IPS-18c (cell line): ENCODE results near the gene MEIS2.

ENCODE experiments used
- H3K4me3 ChIP-seq: 2 replicates; pipeline ENCODE4 v1.7.0; 2013; ENCODE audit warnings: low read depth, mild to moderate bottlenecking, low read length, moderate library complexity; ENCODE audit not compliant: insufficient read depth
- H3K9me3 ChIP-seq: one replicate; pipeline ENCODE4 v1.6.1; 2013; ENCODE audit warnings: mild to moderate bottlenecking, low read length, moderate library complexity; ENCODE audit not compliant: control insufficient read depth, insufficient read depth

The MEIS2 gene

DNA sequence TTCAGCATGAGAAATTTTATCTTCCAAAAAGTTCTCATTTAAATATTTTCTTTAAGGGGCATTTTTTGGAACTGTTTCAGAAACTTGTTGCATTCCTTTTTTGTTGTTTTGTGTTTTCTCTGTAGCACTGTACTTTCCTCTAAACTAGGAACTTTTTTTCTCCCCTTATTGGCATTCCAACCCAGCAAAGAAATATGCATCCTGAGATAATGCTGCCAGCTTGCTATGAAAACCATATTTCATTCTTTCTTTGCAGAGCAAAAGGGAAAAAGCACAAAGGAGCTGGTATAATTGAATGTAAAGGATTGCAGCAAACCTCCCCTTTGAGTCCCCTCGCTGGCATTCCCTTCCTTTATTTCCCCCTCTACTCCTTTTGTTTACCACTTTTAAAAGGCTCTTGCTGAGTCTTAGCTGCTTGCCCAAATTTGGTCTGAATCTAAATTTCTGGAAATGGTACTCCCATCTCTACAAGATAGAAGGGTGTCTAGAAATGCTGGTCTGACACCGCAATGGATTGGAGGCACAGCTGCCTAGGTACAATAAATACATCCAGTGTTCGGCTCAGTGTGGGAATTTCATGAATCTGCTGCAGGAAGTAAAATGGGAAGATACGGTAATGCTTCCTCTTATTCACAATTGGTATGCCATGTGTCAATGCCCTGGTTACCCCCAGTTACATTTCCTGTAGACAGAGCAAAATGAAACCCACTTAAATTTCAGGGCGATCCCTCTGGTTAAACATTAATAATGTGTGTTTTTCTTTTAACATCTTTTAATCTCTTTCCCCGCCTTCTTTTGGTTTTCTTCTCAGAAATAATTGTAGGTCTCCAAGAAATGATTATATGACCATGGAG, 156.6 kb downstream of the MEIS2 start:
- H3K4me3 ChIP-seq = no peak overlapping the region
- no peaks in the 10 kb centered on the region for H3K9me3 ChIP-seq

DNA sequence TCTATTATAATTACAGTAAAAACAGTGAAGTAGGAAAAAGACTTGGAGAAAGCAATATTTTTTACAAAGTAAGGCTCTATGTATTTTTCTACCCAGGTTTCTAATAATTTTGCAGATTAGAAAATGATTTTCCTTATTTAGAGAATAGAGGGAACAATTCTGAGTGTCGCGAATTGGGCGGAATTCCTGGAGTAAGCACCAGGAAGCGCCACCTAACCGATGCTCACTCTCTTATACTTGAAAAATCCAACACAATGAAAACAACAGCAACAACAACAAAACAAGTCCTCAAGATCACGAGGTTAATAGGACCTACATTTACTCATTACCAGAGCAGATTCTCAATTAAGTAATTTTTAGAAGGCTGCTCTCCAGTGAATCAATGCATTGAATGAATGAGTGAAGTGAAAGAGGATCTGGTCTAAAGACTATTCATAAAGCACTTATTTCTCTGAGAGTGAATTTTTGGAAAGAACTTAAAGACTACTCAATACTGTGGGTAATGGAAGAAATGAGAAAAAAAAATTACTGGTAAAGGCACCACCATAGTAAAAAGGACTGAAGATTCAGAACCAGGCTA, 158.0 kb downstream of the MEIS2 start:
- no peaks in the 10 kb centered on the region for H3K9me3 ChIP-seq

DNA sequence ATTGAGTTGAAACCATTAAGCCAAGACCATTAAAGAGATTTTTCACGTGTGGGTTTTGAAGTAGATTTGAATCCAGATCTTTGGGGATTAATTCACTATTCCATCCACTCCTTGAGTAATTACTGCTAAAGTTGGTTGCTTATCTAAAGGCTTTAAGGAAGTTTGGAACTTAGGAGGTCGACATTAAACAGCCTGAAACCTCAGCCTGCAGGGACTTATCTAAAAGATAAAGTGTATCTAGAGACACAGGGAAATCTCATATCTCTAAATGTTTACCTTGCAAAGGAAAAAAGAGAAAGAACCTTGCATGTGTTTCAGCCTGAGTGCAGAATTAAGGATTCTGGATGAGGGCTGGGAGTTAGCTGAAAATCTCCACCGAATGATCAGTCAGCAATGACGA, 158.6 kb downstream of the MEIS2 start:
- Histone ChIP-seq H3K9me3 (no peaks in the 10 kb centered on the region), H3K4me3 (no peak overlapping the region)

More for the DNA sequence above, 158.0 kb downstream of the MEIS2 start:
- no peak overlapping the region for H3K4me3 ChIP-seq

DNA sequence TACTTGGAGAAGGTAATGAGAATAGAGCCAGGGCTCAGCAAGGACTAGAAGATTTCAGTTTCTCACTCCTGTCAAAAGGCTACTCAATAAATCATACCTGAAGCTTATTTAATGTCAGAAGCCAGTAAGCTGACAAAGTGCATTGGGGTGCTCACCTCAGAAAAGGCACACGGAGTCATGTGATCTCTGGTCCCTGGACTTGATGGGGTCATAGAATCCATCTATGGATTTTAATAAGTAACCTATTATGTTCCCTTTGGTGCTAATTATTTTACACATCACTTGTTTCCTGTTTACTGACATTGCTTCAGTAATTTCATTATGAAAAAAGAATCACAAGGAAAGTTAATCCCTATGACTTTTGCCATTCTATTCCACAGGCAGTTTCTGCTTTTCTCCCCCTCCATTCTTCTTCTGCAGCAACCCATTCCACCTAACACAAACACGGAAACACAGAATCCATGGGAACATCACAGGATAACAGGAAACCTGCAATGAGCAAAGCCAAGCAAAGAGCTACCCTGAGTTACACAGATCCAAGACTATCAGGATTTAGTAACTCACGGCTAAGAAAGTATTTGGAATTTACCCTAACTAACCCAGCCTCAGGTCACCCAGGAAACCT, 159.6 kb downstream of the MEIS2 start:
- Histone ChIP-seq H3K9me3 (no peaks in the 10 kb centered on the region), H3K4me3 (no peak overlapping the region)

DNA sequence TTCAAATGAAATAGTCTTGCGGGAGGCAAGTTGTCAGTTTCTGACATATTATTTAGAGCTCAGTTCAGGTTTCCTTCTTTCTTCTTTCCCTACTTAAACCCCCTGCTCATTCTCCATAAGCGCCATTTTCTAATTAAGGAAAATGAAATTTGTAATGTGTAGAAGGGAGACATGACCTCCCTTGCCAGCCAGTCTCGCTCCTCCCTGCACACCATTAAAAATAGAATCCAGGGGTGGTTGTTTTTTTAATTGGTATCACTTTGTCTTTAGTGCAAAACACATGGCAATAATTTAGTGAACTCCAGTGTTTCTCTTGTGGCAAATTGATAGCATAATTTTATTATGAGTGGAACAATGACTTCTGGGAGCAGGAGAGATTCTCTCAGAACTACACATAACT, 160.1 kb downstream of the MEIS2 start:
- no peak overlapping the region for H3K4me3 ChIP-seq
- H3K9me3 ChIP-seq = no peaks in the 10 kb centered on the region

DNA sequence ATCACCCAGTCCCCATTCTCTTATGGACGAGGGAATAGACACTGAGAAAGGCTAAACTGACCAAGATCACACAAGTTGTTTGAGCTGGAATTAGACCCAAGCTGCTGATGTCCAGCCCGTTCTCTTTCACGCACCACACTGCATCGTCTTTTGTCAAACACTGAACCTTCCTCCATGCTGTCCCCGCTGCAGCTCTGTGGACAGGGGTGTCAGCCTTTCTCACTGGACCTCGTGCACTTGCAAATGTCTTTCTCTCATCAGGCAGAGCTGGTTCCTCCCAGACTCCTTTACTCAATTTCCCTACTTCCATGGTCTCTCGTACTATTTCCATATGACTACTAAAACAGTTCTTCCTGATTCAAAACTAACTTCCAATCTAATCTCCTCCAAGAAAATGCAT, 161.6 kb downstream of the MEIS2 start:
- H3K4me3 ChIP-seq = no peak overlapping the region
- H3K9me3 ChIP-seq = no peaks in the 10 kb centered on the region

DNA sequence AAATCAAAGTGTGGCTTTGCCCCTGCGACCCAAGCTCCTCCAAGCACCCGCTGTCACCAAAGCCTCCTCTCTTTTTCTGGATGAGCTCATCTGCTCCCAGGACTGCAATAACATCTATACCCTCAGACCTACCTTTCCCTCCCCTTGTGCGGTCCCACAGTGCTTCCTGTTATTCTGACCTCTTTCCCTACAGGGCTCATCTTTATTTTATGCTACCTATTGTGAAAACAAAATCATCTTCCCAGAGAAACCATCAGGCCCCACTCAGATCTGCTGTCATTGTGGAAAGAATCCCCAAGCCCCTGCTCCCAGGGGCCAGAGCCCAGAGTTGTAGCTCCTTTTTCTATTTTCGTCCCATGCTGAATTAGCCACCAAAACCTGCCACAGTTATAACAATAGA, 162.2 kb downstream of the MEIS2 start:
- H3K4me3 ChIP-seq = no peak overlapping the region
- H3K9me3 ChIP-seq = no peaks in the 10 kb centered on the region

DNA sequence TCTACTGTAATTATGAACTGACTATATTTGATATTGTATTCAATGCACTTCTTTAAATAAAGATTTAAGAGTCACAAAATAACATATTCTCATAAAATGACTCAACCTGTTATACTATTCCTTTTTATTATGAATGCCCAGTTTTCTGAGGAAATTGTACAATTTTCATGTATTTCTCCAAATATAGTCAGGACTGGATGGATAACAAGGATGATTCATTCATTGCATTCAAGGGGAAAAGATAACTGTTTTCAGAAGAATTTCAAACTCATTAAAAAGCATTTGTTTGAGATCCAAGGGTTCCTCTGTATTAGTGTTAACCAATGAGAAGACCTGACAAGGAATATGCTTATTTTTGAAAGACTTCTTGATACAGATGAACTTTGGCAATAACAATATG, 163.7 kb downstream of the MEIS2 start:
- H3K4me3 ChIP-seq = no peak overlapping the region
- H3K9me3 ChIP-seq = no peaks in the 10 kb centered on the region

DNA sequence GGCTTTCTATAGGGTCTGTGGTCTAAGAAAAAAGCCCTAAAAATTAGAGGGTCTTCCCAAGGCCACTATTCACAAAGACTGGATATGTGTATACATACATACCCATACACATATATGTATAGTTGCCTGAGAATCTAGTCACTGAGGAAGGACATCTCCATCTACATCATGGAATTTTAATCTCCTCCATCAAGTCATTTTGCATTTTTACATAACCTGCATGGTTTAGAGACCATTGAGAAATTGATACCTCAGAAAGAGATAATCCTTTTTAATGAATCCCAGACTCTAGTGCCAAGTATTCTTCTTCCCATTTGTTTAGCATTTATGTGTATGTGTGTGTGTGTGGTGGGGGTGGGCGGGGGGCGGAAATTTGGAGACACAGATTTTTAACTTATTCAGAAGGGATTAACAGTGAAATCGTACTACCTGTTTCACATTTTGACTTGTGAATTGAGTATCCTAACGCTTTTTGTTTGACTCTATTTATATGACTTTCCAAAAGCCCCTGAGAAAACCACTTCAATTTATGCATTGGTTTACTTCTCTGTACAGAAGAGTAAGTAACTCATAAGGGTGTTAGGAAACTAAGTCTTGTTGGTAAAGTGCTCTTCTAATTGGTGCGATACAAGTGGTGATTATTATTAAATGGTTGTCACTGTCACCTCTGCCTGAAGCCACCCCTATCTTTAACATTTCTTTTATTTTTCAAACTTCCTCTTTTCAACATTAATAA, 166.9 kb downstream of the MEIS2 start:
- H3K9me3 ChIP-seq = no peaks in the 10 kb centered on the region

DNA sequence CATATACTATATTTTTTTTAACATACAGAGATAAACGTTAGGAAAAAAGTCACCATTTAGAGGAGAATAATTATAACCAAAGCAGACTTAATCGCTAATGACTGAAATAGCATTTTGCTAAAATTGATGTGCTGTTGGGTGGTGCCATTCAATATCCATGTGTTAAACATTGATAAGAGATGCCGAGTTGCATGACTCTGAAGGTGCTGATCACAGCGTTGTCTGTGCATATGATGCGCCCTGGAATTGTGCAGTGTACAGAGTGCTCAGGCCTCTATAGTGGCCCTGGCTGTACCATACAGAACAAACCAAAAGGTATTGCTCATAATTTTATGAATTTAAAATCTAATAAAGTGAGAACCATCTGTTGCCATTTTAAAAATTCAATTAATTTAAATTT, 168.3 kb downstream of the MEIS2 start:
- Histone ChIP-seq H3K4me3 (no peak overlapping the region), H3K9me3 (no peaks in the 10 kb centered on the region)

More for the DNA sequence above, 166.9 kb downstream of the MEIS2 start:
- H3K4me3 ChIP-seq = no peak overlapping the region

DNA sequence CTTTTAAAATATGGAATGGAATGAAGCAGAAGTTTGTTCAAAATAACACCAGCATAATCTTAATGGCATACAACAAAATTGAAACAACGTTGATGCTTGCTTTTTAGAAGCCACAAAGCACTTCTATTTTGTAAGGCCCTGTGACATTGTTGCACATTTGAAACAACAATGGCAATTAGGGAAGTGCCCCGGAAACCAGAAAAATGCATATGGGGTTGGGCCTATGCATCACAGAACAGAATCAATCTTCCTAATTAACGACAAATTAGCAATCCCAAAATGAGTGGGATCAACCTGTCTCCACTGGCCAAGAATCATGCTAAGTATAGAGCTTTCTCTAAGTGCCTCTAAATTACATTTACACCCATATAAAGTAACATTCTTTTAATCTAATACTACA, 168.9 kb downstream of the MEIS2 start:
- Histone ChIP-seq H3K4me3 (no peak overlapping the region), H3K9me3 (no peaks in the 10 kb centered on the region)

DNA sequence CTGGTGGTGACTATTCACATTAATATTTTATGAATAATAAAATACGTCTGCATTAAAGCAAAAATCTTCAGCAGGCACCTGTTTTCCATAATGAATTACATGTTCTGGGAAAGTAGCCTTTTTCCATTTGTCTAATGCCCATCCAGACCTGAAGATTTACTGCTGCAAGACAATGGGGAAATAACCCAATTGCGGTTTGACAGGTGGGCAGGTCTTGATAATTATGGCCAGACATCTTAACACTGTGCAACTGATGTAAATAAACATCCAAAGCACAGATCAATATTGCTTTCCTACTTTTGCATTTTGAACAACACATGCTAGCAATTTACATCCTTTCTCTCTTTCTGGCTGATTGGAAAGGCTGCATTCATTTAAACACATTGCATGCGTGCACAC, 173.9 kb downstream of the MEIS2 start:
- H3K9me3 ChIP-seq = no peaks in the 10 kb centered on the region
- no peak overlapping the region for H3K4me3 ChIP-seq

DNA sequence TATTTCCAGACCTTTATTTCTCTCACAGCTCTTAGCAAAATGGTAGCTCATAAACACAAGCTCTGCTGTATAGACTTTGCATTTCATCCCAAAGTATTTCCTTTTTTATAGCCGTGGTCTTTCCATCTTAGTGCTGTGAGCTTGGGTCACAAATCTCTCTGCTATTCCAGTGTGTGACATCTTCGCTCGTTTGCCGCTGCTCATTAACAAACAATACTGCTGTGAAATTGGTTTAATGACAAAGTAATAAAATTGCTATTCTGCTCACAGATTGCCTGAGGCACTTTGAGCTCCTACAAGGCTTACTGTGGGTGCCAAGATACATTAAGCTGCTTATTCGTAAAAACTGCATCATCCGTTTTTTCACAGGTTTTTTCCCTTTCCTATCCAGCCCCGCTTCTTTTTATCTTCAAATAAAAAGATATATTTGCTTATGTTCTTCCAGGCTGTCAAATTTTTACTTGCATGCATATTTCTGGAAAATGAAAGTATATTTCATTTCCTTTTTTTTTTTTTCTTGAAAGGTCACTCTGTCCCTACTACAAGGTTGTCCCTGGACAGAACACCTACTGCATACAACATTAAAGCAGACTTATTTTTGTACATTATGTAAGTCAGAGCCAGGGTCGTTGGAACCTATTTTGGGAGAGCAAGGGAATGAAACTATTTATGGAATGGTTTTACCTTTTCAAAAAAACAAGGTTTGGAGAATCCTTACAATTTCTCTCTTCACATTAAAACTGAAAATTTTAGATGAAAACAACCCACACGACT, 174.5 kb downstream of the MEIS2 start:
- Histone ChIP-seq H3K4me3 (no peak overlapping the region), H3K9me3 (no peaks in the 10 kb centered on the region)

DNA sequence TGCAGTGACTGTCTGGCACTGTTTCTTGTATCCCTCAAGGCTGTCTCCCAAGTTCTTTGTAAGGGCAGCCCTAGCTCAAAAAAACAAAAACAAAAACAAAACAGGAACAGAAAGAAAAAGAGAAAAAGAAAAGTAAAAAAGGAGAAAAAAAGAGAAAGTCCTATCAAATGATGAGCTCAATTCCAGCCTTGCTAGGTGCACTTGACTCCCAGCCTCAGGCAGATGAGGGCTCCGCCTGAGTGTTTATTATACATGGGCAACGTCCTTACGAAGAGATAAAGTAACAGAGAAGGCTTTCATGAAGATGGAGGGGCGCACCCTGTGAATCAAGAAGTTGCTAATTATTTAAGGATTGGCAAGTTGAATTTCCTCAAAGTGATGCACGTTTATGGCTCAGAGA, 175.3 kb downstream of the MEIS2 start:
- no peak overlapping the region for H3K4me3 ChIP-seq
- no peaks in the 10 kb centered on the region for H3K9me3 ChIP-seq

DNA sequence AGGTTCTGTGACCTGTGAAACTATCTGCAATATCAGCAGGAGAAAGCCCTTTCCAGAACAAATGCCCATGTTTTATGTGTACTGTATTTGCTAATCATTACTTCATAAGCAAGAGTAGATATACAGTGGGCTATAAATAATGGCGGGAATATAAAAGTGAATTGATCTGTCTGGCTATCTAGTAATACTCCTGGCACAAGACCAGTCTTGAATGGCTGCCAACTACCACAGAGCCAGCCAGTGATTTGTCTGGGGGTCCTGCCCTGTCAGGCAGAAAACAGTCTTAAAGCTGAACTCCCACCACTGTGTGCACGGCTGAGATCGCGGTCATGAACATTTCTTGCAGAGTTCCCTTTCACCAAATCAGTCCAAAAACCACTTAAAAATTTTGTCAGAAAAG, 176.3 kb downstream of the MEIS2 start:
- H3K4me3 ChIP-seq = no peak overlapping the region
- H3K9me3 ChIP-seq = no peaks in the 10 kb centered on the region

DNA sequence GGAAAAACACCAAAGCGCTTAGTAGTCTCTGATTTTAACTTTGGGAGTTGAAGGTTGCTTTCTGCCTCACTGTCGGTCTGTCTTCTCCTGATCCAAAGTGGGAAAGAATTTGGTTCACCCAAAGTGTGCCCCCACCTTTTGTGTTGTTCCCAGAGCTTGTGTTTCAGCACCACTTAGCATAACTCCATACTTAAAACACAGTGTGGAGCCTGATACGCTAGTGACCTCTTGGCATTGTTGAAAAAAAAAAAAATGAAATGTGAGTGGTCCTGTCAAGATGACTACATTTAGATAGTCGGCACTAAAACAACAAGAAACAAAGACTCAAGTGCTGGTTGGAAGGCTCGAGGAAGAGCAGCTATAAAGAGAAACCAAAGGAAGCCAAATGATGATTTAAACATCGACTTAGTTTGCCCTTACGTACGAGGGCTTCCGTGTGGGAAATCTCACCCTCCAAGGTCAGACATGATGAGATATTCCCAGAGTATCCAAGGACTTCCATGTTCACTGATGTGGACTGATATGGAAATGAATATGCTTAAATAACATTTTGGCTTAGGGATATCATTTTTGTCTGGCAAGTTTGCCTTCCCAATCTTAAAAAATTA, 178.8 kb downstream of the MEIS2 start:
- no peaks in the 10 kb centered on the region for H3K9me3 ChIP-seq
- no peak overlapping the region for H3K4me3 ChIP-seq
